Fibroblast of skin of left biceps (primary cell): ENCODE measurements around the gene TSGA10IP.
"Not testable (repeated sequence)": the region's sequence is repeated elsewhere in the genome, so short reads cannot be mapped to it uniquely, and the experiment has no call there.

Source experiments
- DNase-seq, 2 experiments: peaks; one replicate each; pipeline ENCODE4 v3.0.0-alpha.2; 2013; ENCODE audit warnings: low read depth in 2 of 2

Gene TSGA10IP

DNA sequence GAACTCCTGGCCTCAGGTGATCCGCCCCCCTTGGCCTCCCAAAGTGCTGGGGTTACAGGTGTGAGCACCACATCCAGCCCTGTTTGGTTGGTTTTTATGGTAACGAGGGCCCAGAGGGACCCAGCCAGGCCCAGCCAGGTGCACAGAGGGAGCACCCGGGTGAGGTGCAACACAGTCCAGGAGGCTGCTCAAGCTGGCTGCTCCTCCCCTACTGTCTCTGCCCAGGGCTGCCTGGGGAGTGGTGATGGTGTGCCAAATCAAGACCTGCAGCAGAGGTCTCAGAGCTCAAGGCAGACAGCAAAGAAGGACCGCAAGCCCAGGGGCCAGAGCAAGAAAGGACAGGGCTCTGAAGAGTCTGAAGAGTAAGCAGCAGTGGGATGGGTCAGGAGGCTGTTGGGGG is 1.4 kb downstream of the TSGA10IP start:
- no peak for DNase-seq

DNA sequence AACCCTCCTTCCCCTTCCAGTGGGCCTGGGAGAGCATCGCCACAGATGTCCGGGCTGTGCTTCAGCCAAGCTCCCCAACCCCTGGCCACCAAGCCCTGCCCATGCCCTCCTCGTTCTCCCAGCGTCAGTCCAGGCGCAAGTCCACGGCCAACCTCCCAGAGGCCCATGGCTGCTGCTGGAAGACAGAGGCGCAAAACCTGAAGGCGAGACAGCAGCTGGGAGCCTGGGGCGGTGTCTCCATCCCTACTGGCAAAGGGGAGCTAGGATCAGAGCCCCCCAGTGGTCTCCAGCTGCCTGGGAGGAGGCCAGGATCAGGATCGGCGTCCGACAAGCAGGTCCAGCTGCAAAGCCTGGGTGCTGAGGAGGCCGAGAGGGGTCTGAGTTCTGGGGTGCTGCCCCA is 1.9 kb downstream of the TSGA10IP start:
- no peak for DNase-seq

DNA sequence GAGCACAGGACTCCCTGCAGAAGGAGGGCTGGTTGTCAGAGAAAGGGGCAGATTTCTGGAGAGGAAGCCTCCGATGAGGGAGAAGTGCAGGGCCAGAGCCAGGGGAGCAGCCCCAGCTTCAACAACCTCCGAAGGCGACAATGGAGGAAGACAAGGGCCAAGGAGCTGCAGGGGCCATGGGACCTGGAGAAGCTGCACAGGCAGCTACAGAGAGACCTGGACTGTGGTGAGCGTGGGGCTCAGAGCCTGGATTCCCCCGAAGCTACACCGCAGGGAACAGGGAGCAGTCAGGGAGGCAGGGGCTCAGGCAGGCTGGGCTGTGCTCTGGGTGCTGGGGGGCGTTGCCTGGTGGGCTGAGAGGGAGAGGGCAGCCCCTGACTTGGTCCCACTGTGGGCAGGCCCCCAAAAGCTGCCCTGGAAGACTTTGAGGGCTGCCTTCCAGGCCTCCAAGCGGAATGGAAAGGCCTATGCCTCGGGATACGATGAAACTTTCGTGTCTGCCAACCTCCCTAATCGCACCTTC is 2.4 kb downstream of the TSGA10IP start:
- DNase-seq: no peak

DNA sequence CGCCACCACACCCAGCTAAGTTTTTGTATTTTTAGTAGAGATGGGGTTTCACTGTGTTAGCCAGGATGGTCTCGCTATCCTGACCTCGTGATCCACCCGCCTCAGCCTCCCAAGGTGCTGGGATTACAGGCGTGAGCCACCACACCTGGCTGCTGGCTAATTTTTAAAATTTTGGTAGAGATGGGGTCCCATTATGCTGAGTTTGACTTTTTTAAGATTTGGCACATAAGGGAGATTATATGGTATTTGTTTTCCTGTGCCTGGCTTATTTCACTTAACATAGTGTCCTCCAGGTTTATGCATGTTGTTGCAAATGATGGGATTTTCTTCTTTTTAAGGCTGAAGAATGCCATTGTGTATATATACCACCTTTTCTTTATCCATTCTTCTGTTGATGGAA is 5.4 kb downstream of the TSGA10IP start:
- not testable (repeated sequence) for DNase-seq

DNA sequence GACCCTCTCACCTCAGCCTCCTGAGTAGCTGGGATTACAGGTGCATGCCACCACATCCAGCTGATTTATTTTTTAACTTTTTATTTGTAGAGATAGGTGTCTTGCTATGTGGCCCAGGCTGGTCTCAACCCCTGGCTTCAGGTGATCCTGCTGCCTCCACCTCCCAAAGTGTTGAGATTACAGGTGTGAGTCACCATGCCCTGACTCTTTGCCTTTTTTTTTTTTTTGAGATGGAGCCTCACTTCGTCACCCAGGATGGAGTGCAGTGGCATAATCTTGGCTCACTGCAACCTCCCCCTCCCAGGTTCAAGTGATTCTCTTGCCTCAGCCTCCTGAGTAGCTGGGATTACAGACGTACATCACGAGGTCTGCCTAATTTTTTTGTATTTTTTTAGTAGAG is 6.4 kb downstream of the TSGA10IP start:
- DNase-seq: not testable (repeated sequence)

DNA sequence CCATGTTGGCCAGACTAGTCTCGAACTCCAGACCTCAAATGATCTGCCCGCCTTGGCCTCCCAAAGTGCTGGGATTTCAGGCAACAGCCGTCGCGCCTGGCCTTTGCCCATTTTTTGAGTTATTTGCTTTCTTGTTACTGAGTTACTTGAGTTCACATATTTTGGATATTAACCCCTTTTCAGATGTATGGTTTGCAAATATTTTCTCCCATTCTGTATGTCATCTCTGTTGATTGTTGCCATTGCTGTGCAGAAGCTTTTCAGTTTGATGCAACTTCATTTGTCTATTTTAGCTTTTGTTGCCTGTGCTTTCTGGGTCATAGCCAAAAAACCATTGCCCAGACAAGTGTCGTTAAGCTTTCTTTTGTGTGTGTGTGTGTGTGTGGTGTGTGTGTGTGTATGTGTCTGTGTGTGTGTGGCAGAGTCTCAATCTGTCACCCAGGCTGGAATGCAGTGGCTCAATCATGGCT is 6.8 kb downstream of the TSGA10IP start:
- no peak for DNase-seq

DNA sequence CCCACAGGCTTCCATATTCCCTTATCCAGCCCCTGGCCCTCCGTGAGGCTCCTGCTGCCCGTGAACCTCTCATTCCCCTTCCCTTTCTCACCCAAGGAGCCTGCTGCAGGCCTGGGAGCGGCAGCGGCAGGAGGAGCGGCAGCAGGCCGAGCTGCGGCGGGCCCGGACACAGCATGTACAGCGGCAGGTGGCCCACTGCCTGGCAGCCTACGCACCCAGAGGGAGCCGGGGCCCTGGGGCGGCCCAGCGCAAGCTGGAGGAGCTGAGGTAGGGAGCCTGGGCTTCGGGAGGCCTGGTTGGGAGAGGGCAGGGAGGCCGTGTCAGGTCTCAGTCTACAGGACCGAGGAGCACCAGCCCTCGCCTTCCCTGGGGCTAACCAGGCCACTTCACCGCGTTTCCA is 8.2 kb downstream of the TSGA10IP start:
- no peak for DNase-seq

DNA sequence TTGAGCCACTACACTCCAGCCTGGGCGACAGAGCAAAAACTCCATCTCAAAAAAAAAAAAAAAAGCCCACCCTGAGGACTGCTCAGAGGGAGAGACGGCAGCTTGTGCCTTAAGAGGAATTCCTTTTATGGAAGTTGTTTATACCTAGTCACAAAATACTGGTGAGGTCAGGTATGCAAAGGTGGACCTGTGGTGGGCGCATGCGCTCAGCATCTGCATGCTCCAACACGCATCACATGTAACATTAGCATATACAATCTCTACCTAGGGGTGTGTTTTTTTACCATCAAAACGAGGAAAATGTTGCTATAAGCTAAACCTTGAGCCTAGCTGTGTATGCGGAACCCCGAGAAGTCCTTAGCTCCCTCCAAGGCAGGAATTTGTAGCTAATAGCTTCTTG is 9.5 kb downstream of the TSGA10IP start:
- no peak for DNase-seq

DNA sequence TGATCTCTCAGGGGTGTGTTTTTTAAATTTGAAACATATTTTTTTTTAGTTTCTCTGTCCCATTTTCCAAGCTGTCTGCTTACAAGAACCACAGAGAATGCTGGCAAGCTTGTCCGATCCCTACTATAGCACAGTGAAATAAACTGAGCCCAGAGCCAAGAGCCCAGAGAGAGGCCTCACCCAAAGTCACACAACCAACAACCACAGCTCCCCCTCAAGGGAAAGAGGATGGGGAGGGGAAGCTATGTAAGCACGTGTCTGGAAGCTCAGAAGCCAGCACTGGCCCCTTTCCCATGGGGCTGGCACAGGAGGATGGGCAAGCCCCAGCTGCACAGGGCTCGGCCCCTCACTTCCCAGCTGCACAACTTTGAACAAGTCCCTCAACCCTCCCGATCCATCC is 13.0 kb downstream of the TSGA10IP start:
- DNase-seq: no peak

DNA sequence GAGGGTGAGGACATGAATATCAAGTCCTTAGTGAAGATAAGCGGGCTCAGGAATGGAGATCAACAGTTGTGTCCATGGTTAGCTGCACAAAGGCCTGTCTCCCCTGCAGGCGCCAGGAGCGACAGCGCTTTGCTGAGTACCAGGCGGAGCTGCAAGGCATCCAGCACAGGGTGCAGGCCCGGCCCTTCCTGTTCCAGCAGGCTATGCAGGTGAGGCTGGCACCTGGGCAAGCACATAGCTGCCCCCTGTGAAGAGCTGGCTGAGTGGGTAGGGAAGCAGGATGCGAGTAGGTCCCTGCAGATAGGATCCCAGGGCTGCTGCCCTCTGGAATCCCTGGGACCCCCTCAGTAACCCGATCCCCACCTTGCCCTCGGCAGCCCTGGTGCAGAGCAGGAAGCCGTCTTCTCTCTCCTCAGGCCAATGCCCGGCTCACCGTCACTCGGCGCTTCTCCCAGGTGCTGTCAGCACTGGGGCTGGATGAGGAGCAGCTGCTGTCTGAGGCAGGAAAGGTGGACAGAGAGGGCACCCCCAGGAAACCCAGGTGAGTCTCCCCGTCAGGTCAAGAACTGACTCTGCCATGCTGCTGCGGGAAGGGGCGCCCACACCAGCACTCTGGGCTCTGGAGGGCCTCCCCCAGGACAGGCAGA is 13.6 kb downstream of the TSGA10IP start:
- no peak for DNase-seq

DNA sequence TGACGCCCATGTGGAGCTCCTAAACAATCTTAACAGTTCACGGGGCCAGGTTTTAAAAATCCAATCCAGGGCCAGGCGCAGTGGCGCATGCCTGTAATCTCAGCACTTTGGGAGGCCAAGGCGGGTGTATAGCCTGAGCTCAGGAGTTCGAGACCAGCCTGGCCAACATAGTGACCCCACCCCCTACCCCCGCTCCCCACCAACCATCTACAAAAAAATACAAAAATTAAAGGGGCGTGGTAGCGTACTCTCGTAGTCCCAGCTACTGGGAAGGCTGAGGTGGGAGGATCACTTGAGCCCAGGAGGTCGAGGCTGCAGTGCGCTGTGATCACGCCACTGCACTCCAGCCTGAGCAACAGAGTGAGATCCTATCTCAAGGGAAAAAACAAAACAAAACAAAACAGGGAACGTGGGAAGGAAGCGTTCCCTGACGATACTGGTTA is 15.6 kb downstream of the TSGA10IP start:
- no peak for DNase-seq

DNA sequence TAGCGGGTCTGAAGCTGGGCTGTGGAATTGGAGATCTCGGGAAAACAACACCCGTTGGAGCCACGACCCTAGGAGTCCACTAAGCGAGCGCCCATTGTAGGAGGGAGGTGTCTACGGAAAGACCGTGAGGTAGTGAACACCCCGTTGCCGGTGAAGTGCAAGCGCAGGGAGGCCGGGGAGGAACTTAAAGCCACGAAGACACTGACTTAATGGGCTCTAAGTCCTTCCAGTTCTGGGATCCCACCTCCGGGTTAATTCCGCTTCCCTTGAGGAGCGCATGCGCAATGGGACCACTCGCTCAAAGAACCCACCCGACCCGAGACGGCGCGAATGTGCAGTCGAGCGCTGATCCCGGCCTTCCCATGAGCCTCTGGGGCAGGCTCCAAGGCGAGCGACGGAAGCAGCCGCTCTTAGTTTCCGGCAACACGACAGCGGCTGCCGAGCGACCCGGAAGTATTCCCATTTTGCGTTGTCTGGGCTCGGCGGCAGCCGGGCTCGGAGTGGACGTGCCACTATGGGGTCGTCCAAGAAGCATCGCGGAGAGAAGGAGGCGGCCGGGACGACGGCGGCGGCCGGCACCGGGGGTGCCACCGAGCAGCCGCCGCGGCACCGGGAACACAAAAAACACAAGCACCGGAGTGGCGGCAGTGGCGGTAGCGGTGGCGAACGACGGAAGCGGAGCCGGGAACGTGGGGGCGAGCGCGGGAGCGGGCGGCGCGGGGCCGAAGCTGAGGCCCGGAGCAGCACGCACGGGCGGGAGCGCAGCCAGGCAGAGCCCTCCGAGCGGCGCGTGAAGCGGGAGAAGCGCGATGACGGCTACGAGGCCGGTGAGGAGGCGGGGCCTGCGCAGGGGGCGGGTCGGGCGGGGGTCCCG is 16.2 kb downstream of the TSGA10IP start, which contains the start of gene SART1:
TSS of gene SART1 (plus strand) at position 468 of the 874 bp plus-strand sequence. CDS start at position 515, 47 bp downstream.
- DNase-seq: peak; percentile 94

DNA sequence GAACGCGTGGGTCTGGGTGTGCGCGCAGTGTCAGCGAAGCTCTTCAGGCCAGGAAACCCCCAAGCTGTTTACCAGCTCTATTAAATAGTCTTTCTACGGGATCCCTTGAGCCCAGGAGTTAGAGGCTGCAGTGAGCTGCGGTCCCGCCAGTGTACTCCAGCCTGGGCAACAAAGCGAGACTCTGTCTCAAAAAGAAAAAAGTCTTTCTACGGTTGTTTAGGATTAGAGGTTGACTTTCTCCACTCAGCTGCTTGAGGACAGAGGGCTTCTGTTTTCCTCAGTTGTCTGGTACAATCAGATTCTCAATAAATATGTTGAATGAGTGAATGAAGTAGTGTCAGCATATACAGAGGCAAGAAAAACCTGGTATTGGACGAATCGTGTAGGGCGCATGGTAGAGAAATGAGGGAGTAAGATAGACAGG is 16.9 kb downstream of the TSGA10IP start:
- DNase-seq: no peak

DNA sequence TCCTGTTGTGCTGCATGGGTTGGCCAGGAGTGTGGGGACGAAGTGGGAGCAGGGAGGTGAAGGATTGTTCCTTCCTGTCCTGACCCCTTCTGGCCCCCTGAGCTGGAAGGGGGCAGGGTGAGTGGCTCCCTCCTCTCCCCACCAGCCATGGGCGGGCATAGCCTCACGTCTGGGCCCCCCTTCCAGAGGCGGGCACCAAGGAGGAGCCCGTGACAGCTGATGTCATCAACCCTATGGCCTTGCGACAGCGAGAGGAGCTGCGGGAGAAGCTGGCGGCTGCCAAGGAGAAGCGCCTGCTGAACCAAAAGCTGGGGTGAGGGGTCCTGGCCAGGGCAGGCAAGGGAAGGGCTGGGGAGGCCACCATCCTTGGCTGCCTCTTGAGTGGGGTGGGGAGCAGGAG is 19.6 kb downstream of the TSGA10IP start:
- no peak for DNase-seq

DNA sequence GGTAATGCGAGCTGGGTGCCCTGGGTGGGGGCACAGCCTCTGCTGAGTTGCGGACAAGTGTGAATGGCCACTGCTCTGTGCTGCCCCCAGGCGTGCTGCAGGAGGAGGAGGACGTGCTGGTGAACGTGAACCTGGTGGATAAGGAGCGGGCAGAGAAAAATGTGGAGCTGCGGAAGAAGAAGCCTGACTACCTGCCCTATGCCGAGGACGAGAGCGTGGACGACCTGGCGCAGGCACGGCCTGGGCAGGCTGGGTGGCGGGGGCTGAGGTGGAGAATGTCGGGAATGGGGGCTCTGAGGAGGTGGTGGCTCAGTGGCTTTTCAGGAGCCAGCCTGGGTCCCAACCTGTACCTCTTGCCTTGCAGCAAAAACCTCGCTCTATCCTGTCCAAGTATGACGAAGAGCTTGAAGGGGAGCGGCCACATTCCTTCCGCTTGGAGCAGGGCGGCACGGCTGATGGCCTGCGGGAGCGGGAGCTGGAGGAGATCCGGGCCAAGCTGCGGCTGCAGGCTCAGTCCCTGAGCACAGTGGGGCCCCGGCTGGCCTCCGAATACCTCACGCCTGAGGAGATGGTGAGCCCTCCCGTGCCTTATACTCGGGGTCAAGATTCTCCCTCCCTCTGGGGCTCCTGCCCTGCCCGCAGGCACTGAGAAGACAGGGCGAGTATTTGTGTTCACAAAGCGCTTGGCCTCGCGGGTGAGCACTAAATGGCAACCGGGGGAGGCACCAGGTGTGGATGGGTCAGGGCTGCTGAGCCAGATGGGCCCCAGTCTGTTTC is 20.9 kb downstream of the TSGA10IP start:
- no peak for DNase-seq

DNA sequence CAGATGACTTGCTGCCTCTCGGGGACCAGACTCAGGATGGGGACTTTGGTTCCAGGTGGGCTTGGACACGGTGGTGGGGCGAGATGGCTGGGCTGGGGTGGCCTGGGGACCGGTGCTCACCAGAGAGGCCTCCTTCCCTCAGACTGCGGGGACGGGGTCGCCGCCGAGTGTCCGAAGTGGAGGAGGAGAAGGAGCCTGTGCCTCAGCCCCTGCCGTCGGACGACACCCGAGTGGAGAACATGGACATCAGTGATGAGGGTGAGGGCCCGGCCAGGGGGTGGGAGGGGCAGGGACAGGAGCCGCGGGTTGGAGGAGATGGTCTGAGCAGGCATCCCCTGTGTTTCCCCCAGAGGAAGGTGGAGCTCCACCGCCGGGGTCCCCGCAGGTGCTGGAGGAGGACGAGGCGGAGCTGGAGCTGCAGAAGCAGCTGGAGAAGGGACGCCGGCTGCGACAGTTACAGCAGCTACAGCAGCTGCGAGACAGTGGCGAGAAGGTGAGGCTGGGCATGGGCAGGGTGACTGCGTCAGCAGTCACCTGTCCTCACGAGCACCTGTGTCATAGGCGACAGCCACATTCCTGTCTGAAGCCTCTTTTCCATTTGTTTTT is 22.2 kb downstream of the TSGA10IP start:
- DNase-seq: no peak

DNA sequence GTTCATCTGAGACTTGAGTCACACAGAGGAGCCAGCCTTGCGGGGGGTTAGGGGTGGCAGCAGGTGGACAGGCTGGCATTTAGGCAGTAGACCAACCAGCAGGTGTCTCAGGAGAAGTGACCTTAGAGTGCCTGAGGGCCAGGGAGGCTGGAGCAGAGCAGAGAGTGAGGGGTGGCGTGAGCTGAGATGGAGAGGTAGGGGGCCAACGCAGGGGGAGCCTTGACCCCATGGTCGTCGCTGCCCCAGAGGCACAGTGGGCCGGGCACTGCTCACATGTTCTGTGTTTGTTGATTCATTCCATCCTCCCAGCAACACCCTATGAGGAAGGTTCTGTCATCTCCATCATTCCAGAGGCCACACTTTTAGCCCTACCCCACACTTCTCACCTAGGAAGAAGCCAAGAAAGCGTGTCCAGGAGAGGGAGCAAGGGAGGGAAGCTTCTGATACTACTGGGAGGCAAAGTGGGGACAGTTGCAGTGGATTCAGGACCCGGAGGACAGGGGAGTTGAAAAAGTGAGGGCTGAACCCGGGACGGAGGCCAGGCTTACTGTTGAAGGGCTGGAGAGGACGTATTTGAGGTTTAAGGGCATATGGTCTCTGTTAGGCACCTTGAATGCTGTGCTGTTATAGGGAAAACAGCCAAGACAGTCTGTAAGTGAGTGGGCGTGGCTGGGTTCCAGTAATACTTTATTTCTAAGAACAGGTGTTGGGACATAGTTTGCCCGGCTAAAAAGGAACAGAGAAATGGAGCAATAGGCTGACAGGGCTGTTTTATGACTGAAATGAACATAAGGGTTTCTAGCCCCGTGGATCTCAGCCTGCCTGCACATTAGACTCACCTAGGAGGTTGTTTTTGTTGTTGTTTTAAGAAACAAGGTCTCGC is 23.6 kb downstream of the TSGA10IP start:
- DNase-seq: no peak

DNA sequence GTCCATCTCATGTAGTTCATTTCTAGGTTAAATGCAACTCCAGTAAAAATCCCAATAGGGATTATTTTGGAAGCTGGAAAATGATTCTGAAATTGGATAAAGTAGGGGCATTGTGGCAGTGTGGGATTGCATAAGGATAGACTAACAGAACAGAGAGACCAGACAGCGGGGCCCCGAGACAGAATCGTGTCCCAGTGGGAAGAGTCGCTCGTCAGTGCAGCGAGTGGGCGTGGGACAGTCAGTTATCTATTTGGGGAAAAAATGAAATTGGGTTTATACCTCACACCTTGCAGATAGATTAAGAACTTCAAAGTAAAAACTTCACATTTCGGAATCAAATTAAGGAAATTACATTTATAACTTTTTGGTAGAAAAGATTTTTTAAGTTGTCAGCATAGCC is 26.8 kb downstream of the TSGA10IP start:
- no peak for DNase-seq

DNA sequence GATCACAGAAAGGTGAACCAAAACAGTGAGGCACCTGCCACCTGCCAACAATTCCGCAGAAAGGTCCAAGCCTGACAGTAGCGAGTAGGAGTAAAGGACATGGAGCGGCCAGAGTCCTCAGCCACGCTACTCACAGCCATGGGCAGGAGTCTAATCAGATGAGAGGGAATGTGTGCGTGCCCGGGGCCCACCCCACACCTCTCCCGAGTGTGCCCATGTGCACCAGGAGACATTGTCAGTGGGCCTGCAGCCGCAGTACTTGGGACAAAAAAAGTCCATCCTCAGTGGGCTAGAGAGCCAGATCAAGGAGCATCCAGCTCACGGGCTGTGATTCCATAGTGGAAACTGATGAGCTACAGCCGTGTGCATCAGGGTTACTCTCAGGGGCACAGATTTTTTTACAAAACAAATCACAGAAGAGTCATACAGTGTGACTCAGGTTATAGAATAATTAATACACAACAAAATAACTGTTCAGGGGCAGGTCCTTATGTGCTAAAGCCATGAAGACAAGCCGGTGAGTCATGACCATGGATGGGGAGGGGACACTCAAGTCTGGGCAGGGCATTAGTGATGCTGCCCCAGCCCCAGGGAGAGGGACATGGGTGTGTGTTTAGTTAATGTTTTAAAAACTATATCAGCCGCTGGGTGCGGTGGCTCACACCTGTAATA is 28.3 kb downstream of the TSGA10IP start:
- DNase-seq: no peak

DNA sequence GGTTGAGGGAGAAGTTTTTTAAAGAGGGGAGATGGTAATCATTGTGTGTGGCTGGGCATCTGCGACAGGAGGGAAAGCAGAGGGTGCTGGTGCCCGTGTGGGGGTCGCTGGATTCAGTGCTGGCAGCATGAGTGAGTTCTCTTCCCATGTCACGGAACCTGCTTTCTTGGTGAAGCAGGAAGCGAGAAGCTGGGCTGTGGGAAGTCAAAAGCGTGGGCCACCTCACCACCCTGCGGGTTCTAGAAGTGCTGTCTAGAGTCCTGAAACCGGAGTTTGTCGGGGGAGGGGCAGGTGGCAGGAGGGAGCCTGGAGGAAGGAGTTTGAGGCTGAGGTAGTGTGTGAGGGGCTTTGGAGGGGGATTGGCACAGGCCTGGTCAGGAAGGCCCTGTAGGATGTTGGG is 30.5 kb downstream of the TSGA10IP start:
- DNase-seq: no peak
